ENCODE data around the gene WDR5B.

WDR5B gene

GRCh38 chr3:122364490-122364889 is 51.4 kb downstream of the WDR5B start:
- no peak for DNase-seq
